HG03342 (cell line): Measurements from ENCODE around the gene ZRANB3.
"Not testable (repeated sequence)": the region's sequence is repeated elsewhere in the genome, so short reads cannot be mapped to it uniquely, and the experiment has no call there.

Experiments used
- ATAC-seq: cut with Tn5 transposase; IDR thresholded peaks from one replicate; pipeline ENCODE4 v1.9.1; 2021; ENCODE audit warnings: mild to moderate bottlenecking, moderate library complexity; ENCODE audit not compliant: unreplicated experiment

Gene ZRANB3

DNA sequence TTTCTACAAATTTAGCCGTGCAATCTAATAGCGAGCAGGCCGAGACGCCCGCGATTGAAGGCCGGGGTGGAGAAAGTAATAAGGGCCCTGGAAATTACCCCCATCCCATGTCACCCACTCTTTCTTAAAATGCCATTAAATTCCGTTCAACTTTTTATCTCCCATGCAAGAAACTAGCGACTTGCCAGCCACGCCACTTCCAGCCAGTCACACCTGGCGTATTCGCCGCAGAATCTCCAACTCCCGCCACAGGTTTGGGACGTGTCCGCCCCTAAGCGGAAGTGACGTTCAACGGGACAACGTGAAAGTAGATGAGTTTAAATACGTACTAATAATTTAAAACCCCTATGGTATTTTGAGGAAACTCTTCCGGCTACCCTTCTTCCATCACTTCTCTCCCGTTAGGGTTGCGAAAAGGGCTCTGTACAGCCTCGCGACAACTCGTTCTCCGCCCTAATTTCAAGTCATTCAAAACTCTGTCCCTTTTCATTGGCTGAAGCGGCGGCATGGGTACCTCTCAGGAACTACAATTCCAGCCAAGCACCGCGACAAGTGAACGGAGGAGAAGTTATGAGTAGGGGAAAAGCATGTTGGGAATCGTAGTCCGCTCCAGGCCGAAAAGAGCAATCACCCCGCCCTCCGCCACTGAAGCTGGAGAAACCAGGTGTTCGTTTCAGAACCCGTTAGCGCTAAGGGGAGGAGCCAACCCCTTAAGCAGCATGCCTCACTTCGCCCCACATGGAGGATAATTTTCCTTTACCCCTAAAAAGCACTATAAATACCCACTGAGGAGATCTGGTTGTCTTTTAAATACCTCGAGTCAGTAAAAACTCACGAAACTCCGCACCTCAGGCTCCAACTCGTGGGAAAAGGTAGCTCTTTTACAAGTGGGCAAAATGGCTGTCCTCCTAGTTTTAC, at the start of gene ZRANB3:
TSS of gene ZRANB3 (minus strand) at position 906 of the 918 bp plus-strand sequence.
- ATAC-seq: peak; percentile 68

DNA sequence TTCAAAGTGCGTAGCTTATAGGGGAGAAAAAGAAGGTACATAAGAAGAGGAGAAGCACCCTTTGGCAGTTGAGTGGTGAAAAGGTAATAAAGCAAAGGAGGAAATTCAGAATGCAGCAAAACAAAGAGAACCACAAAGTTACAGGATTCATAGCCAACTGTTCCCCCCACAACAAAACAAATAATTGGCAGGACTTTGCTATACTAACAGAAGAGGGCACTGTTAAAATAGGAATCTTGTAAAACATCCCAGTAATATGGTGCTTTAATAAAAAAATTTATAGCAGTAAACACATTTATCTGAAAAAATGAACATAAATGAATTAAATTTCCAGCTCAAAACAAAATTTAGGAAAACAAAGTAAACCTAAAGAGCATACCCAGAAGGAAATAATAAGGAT, 42.6 kb upstream of the ZRANB3 start:
- ATAC-seq: no peak

DNA sequence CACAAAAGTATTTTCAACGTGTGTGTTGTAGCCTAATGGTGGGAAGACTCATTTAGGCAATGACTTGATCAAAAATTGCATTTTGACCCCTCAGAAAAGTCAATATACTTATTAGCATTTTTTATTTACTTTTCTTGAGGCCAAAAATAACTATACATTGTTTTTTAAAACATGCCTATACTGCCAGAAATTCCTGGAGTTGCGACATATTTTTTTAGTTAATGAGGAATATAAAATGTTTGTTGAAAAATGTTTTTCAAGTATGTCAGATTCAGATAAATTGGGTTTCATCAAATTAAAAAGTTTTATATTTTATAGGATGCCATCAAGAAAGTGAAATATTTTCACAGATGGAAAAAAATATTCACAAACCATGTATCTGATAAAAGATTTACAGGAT, 39.9 kb upstream of the ZRANB3 start:
- ATAC-seq: no peak

DNA sequence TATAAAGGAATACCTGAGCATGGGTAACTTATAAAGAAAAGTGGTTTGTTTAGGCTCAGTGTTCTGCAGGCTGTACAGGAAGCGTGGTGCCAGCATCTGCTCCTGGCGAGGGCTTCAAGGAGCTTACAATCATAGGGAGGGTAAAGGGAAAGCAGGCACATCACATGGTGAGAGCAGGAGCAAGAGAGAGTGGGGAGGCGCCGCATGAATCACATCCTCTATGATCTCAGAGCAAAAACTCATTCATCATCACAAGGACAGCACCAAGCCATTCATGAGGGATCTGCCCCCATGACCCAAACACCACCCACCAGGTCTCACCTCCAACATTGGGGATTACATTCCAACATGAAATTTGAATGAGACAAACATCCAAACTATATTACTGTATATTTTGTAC, 32.8 kb upstream of the ZRANB3 start:
- no peak for ATAC-seq

DNA sequence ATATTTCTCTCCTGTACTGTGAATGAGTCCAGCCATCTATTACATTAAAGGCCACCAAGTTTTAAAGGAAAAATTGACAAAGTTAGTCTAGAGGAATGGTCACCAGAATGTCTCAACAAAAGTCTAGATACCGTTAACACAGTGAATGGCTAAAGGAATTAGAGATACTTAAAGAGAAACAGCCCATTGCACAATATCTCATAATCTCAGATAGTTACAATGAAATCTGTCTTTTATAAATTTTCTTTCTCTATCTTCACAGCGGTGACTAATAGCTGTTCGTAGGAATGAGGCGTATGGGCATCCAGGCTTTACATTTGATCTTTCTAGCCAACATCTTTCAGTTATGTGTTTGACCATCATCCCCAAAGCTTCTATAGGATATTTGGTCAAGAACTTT, 30.9 kb upstream of the ZRANB3 start:
- ATAC-seq: no peak

DNA sequence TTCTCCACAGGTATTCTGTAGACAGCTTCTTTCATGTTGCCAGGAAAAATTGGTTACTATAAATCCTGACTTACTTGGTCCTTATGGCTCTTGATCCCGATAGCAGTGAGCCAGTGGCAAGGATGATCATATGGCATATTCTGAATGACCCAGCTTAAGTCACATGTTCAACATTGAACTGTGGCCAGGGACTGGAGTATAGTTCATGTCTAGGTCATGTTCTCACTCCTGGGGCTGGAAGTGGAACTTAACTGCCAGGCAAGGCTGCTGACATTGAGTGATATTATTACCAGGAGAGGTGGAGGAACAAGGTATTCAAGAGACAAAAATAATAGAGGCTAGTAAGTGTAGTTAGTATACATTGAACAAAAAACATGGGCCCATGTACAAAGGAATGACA, 26.5 kb upstream of the ZRANB3 start:
- ATAC-seq: no peak

DNA sequence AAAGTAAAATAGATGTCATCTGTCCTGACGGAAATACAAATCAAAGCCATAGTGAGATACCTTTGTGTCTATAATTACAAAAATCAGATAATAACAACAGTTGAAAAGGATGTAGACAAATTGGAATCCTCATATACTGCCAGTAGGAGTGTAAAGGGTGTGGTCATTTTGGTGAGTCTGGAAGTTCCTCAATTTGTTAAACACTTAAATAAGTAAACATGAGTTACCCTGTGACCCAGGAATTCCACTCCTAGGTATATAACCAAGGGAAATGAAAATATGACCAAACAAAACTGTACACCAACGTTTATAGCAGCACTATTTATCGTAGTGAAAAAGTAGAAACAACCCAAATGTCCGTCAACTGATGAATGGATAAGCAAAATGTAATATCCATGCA, 24.3 kb upstream of the ZRANB3 start:
- no peak for ATAC-seq

DNA sequence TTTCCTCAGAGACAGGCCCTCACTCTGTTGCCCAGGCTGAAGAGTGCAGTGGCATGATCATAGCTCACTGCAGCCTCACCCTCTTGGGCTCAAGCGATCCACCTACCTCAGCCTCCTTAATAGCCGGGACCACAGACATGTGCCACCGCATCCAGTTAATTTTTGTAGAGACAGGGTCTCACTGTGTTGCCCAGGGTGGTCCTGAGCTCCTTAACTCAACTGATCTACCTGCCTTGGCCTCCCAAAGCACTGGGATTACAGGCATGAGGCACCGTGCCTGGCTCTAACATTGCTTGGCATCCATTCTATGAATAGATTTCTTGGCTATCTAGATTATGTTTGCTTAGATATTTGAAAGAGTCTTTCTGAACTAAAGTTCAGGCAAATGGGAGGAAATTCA, 21.9 kb upstream of the ZRANB3 start:
- no peak for ATAC-seq

DNA sequence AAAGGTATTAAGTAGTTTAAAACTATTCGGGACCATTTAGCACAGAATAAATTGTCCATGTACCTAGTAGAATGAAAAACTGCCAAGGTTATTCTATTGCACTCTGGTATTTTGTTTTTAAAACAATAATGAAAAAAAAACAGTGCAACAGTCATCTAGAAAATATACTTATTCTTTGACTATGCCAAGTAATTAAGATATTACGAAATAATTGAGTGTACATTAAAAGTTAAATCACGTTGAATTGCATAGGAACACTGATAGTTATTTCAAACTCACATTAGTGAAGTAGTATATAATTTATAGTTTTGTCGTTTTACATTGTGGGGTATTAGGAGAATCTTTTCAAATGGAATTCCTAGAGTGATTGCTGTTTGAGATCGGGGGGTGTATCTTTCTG, 20.3 kb upstream of the ZRANB3 start:
- ATAC-seq: no peak

DNA sequence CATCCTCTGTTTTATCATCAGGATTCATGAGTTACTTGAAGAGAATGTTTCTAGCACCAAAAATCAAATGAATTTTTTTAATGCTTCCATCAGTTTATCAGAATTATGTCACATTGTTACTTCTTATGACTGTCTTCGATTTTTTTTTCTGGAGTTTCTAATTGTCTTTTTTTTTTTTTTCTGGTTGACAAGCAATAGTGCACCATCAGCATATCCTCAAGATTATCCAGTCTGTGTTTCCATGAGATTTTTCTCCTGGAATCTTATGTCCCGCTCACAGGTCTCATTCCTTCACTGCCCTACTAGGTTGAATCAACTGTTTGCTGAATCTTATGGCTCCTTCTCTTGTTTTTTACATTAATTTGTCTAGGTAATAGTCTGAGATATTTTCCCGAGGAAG, 16.3 kb upstream of the ZRANB3 start:
- ATAC-seq: no peak

DNA sequence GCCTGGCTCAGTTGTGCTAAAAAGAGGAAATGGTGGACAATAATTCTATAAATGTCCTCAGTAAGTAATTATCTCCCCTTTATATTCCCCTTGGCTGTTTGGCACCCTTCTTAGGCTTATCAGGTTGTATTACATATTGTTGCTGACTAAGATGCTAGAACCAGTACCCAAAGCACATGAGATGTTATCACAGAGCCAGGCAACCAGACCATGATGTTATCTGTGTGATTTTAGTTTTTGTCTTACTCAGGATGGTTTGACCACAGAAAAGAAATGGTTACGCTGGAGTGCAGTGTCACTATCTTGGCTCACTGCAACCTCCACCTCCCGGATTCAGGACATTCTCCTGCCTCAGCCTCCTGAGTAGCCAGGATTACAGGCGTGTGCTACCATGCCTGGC, 15.4 kb upstream of the ZRANB3 start:
- no peak for ATAC-seq

DNA sequence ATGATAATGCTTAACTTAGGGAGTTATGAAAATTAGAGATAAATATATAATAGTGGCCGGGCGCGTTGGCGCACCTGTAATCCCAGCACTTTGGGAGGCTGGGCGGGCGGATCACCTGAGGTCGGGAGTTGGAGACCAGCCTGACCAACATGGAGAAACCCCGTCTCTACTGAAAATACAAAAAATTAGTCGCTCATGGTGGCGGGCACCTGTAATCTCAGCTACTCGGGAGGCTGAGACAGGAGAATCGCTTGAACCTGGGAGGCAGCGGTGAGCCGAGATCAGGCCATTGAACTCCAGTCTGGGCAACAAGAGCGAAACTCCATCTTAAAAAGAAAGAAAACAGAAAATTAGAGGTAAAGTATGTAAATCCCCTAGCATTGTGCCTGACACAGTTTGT, 2.5 kb upstream of the ZRANB3 start:
- ATAC-seq: not testable (repeated sequence)

DNA sequence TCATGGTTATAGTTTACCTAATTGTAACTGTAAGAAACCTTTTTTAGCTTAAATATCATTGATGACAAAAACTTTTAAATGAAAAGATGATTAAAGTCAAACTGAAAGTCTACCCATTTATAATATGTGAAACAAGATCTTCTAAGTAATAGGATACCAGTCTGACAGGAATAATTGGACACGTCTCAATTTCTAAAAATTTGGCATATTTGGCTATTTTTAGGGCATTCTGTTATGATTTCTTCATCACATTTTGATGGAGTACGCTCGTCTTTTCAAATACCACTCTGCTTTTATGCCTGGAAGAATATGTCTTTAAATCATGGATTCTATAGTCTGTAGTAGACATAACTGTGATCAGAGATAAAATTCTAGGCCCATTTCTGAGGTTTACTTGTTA, 1.6 kb upstream of the ZRANB3 start:
- ATAC-seq: no peak

DNA sequence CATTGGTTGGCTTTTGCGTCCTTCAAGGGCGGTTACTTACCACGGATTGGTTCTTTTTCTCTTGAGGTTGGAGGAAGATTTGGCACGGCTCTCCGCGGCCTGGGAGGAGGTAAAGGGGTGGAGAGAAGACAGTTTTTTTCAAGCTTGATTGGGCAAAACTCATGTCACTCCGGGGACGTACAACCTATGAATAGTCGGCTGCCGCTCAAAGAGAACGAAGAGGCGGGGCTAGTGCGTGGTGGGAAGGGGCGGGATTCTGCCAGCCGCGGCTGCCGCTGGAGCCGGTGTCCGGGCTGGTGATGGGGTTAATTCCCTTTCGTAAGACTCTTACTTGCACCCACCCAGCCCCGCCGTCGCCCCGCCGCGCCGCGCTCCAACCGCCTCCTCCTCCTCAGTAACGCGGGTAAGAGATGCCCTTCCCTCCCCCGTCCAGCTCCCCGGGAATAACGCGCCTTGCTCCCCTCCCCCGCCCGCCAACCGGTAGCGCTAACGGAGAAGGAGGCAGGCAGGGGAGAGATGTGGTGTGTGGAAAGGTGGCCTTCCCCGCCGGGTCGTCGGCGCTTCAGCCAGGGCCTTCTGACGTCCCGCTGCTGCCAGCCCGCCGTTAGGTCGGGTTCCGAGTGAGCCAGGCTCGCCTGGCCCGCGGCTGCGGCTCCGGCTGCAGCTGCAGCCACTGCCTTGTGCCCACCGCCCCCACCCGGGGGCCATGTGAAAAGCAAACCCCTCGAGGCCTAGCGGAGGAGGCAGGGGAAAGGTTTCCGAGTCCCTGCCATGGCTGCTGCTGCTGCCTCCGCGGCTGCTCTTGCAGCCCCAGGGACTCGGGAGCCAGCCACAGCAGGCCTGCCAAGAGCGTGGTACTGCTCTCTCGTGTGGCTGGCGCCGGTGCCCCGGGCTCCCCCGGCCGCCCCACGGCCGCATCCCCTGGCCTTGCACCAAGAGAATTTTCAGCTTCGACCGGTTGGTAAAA, 496 bp upstream of the ZRANB3 start, which contains the start of gene R3HDM1:
TSS of gene R3HDM1 (plus strand) at position 254 of the 967 bp plus-strand sequence. CDS start 73,362 bp downstream, outside the sequence.
- ATAC-seq: peak; percentile 78

DNA sequence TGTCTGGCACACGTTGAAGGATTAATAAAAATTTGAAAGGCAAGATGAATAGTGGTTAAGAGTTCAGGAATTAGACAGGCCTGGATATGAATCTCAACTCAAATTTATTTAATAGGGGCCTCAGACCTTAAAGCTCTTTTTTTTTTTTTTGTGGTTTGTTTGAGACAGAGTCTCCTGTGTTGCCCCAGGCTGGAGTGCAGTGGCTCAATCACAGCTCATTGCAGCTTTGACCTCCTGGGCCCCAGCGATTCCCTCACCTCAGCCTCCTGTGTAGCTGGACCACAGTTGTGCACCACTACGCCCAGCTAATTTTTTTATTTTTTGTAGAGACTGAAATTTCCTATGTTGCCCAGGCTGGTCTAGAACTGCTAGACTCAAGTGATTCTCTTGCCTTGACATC, 3.0 kb downstream of the ZRANB3 start:
- no peak for ATAC-seq

DNA sequence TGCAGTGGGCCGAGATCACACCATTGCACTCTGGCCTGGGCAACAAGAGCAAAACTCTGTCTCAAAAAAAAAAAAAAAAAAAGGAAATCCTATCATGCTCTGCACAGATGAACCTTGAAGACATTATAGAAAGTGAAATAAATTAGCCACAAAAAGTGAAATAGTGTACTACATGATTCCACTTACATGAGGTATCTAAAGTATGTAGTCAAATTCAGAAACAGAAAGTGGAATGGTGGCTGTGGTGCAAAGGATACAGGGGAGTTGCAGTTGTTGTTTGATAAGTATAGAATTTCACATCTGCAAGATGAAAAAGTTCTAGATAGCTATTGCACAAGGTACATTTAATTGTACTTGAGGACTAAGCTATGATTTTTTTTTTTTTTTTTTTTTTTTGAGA, 5.2 kb downstream of the ZRANB3 start:
- no peak for ATAC-seq

DNA sequence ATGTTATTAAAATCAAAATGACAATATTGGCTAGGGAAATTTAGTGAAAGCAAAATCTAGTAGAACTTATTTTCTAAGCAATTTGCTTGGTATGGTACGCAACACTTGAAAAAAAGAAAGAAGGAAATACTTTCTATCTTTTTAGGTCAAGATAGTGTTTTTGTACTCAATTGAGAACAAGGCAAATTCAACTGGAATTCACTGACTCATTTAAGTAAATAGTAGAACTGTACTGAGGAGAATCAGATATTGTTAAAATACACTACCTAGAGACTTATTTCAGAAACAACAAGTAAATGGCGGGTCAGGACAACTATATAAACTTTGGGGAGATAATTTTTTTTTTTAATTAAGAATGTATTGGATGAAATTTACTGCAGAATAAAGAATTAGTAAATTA, 18.9 kb downstream of the ZRANB3 start:
- no peak for ATAC-seq

DNA sequence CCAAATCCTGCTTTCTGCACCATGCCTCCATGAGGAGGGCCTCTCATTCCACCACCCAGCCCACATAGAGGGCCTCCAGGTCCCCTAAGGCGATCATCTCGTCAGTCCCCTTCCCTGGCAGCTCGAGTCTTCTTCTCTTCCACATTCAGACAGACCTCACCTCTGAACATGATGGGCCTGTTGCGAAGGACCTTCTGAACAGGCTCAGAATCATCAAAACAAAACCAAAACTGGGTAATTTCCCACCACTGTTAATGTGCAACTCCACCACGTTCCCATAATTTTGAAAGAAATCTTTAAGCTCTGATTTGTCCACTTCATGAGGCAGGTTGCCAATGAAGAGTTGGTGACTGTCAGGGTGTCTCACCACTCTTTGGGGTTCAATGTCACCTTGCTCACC, 20.4 kb downstream of the ZRANB3 start:
- no peak for ATAC-seq

DNA sequence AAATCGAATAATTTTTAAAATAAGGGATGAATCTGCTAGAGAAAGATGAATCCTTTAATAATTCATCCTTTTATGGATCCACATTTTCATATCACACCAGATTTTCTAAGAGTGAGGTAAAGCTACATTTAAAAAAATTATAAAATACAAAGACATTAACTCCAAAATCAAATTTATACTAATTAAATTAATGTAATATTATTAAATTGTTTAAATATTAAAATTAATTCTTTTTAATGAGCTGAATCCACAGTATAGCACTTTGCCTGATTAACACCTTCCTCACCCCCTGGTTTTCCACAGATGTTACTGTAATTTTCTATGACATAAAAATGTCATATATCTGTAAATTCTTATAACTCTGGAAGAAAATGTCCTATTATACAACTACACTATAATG, 26.2 kb downstream of the ZRANB3 start:
- no peak for ATAC-seq

DNA sequence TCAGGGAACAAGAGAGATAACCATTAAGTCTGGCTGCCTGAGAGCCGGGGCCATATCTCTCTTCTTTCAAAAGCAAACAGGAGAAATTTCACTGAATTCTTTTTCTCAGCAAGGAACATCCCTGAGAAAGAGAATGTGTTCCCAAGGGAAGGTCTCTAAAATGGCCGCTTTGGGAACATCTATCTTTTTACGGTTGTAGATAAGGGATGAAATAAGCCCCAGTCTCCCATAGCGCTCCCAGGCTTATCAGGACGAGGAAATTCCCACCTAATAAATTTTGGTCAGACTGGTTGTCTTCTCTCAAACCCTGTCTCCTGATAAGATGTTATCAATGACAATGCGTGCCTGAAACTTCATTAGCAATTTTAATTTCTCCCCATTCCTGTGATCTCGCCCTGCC, 32.4 kb downstream of the ZRANB3 start:
- not testable (repeated sequence) for ATAC-seq

DNA sequence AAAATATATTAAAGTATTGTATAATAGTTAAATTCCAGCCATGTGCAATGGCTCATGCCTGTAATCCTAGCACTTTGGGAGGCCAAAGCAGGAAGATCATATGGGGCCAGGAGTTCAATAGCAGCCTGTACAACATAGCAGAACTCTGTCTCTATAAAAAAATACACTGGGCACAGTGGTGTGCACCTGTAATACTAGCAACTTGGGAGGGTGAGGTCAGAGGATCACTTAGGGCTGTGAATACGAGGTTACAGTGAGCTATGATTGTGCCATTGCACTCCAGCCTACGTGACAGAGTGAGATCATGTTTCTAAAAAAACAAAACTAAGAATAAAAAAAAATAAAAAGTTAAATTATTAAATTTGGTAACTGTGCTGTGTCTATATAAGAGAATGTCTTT, 36.1 kb downstream of the ZRANB3 start:
- no peak for ATAC-seq

DNA sequence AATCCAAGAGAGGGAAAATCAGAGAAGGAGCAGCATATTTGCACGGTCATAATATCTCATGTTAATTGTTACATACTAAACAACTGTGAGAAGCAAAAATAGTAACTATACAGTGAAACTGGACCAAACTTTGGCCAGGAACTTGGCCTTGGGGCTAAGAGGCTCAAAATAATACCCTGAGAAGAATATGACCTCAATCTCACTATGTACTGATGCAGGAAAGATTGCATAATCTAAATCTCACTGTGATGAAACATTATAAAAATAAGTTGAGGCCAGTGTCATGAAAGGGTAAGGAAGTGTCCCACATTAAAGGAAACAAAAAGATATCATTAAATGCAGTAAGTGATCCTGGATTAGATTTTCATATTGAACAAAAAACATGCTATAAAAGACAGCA, 36.5 kb downstream of the ZRANB3 start:
- ATAC-seq: no peak
